ENCODE data around the gene SCP2.

SCP2 gene

GRCh38 chr1:52916241-52916975, 10.7 kb upstream of the SCP2 start:
- Histone ChIP-seq H3K27ac (ENCODE audit: low read depth in 2 of 2, low read length in 2 of 2) (no peak overlapping the region), H3K4me1 (ENCODE audit: control insufficient read depth in 2 of 2, insufficient read depth in 2 of 2, low read length in 2 of 2) (no peaks in the 10 kb centered on the region), H3K9ac (ENCODE audit: low read depth in 1 of 2, low read length in 2 of 2) (no peak overlapping the region), H3K36me3 (ENCODE audit: control insufficient read depth in 2 of 2, insufficient read depth in 2 of 2, low read length in 2 of 2) (peaks cover 0 to 2% of the 10 kb centered on the region in 2 donors), H3K4me3 (ENCODE audit: low read length in 2 of 2) (no peak overlapping the region), H3K27me3 (ENCODE audit: control insufficient read depth in 2 of 2, insufficient read depth in 2 of 2, low read length in 2 of 2) (no peaks in the 10 kb centered on the region), H3K9me3 (ENCODE audit: control insufficient read depth in 2 of 2, low read length in 2 of 2) (no peaks in the 10 kb centered on the region)

GRCh38 chr1:52917156-52917555, 9.9 kb upstream of the SCP2 start:
- Histone ChIP-seq H3K4me1 (ENCODE audit: control insufficient read depth in 2 of 2, insufficient read depth in 2 of 2, low read length in 2 of 2) (no peaks in the 10 kb centered on the region), H3K9ac (ENCODE audit: low read depth in 1 of 2, low read length in 2 of 2) (no peak overlapping the region)

GRCh38 chr1:52917581-52917980, 9.5 kb upstream of the SCP2 start:
- no peak overlapping the region for H3K9ac ChIP-seq (ENCODE audit: low read depth in 1 of 2, low read length in 2 of 2)
- H3K36me3 ChIP-seq (ENCODE audit: control insufficient read depth in 2 of 2, insufficient read depth in 2 of 2, low read length in 2 of 2): no peaks in the 10 kb centered on the region
- H3K27ac ChIP-seq (ENCODE audit: low read depth in 2 of 2, low read length in 2 of 2): no peak overlapping the region
- no peaks in the 10 kb centered on the region for H3K9me3 ChIP-seq (ENCODE audit: control insufficient read depth in 2 of 2, low read length in 2 of 2)
- H3K4me1 ChIP-seq (ENCODE audit: control insufficient read depth in 2 of 2, insufficient read depth in 2 of 2, low read length in 2 of 2): no peaks in the 10 kb centered on the region
- no peak overlapping the region for H3K4me3 ChIP-seq (ENCODE audit: low read length in 2 of 2)
- no peaks in the 10 kb centered on the region for H3K27me3 ChIP-seq (ENCODE audit: control insufficient read depth in 2 of 2, insufficient read depth in 2 of 2, low read length in 2 of 2)

More at GRCh38 chr1:52917156-52917555, 9.9 kb upstream of the SCP2 start:
- Histone ChIP-seq H3K27ac (ENCODE audit: low read depth in 2 of 2, low read length in 2 of 2) (no peak overlapping the region), H3K36me3 (ENCODE audit: control insufficient read depth in 2 of 2, insufficient read depth in 2 of 2, low read length in 2 of 2) (peaks cover 0 to 2% of the 10 kb centered on the region in 2 donors), H3K4me3 (ENCODE audit: low read length in 2 of 2) (no peak overlapping the region), H3K9me3 (ENCODE audit: control insufficient read depth in 2 of 2, low read length in 2 of 2) (no peaks in the 10 kb centered on the region), H3K27me3 (ENCODE audit: control insufficient read depth in 2 of 2, insufficient read depth in 2 of 2, low read length in 2 of 2) (no peaks in the 10 kb centered on the region)

- Histone ChIP-seq H3K27ac (ENCODE audit: low read depth in 2 of 2, low read length in 2 of 2) (no peak overlapping the region), H3K4me3 (ENCODE audit: low read length in 2 of 2) (no peak overlapping the region), H3K4me1 (ENCODE audit: control insufficient read depth in 2 of 2, insufficient read depth in 2 of 2, low read length in 2 of 2) (no peaks in the 10 kb centered on the region), H3K36me3 (ENCODE audit: control insufficient read depth in 2 of 2, insufficient read depth in 2 of 2, low read length in 2 of 2) (no peaks in the 10 kb centered on the region), H3K9ac (ENCODE audit: low read depth in 1 of 2, low read length in 2 of 2) (no peak overlapping the region), H3K27me3 (ENCODE audit: control insufficient read depth in 2 of 2, insufficient read depth in 2 of 2, low read length in 2 of 2) (no peaks in the 10 kb centered on the region), H3K9me3 (ENCODE audit: control insufficient read depth in 2 of 2, low read length in 2 of 2) (no peaks in the 10 kb centered on the region)
Measured at GRCh38 chr1:52918201-52918600, 8.9 kb upstream of the SCP2 start.

- Histone ChIP-seq H3K9ac (ENCODE audit: low read depth in 1 of 2, low read length in 2 of 2) (no peak overlapping the region), H3K4me1 (ENCODE audit: control insufficient read depth in 2 of 2, insufficient read depth in 2 of 2, low read length in 2 of 2) (no peaks in the 10 kb centered on the region), H3K9me3 (ENCODE audit: control insufficient read depth in 2 of 2, low read length in 2 of 2) (no peaks in the 10 kb centered on the region), H3K36me3 (ENCODE audit: control insufficient read depth in 2 of 2, insufficient read depth in 2 of 2, low read length in 2 of 2) (no peaks in the 10 kb centered on the region), H3K27me3 (ENCODE audit: control insufficient read depth in 2 of 2, insufficient read depth in 2 of 2, low read length in 2 of 2) (no peaks in the 10 kb centered on the region), H3K4me3 (ENCODE audit: low read length in 2 of 2) (no peak overlapping the region), H3K27ac (ENCODE audit: low read depth in 2 of 2, low read length in 2 of 2) (no peak overlapping the region)
Measured at GRCh38 chr1:52919051-52919722, 7.9 kb upstream of the SCP2 start.

GRCh38 chr1:52919723-52920483, 7.2 kb upstream of the SCP2 start:
- no peaks in the 10 kb centered on the region for H3K4me1 ChIP-seq (ENCODE audit: control insufficient read depth in 2 of 2, insufficient read depth in 2 of 2, low read length in 2 of 2)
- no peaks in the 10 kb centered on the region for H3K36me3 ChIP-seq (ENCODE audit: control insufficient read depth in 2 of 2, insufficient read depth in 2 of 2, low read length in 2 of 2)
- H3K4me3 ChIP-seq (ENCODE audit: low read length in 2 of 2): no peak overlapping the region
- no peaks in the 10 kb centered on the region for H3K27me3 ChIP-seq (ENCODE audit: control insufficient read depth in 2 of 2, insufficient read depth in 2 of 2, low read length in 2 of 2)
- H3K9me3 ChIP-seq (ENCODE audit: control insufficient read depth in 2 of 2, low read length in 2 of 2): no peaks in the 10 kb centered on the region
- no peak overlapping the region for H3K9ac ChIP-seq (ENCODE audit: low read depth in 1 of 2, low read length in 2 of 2)
- H3K27ac ChIP-seq (ENCODE audit: low read depth in 2 of 2, low read length in 2 of 2): no peak overlapping the region

GRCh38 chr1:52920791-52921291, 6.2 kb upstream of the SCP2 start:
- Histone ChIP-seq H3K4me1 (ENCODE audit: control insufficient read depth in 2 of 2, insufficient read depth in 2 of 2, low read length in 2 of 2) (no peaks in the 10 kb centered on the region), H3K9ac (ENCODE audit: low read depth in 1 of 2, low read length in 2 of 2) (peak overlapping the region; percentile 77 to 85), H3K36me3 (ENCODE audit: control insufficient read depth in 2 of 2, insufficient read depth in 2 of 2, low read length in 2 of 2) (no peaks in the 10 kb centered on the region), H3K27ac (ENCODE audit: low read depth in 2 of 2, low read length in 2 of 2) (peak overlapping the region; percentile 59 to 61), H3K4me3 (ENCODE audit: low read length in 2 of 2) (peak overlapping the region; percentile 79 to 85), H3K27me3 (ENCODE audit: control insufficient read depth in 2 of 2, insufficient read depth in 2 of 2, low read length in 2 of 2) (no peaks in the 10 kb centered on the region), H3K9me3 (ENCODE audit: control insufficient read depth in 2 of 2, low read length in 2 of 2) (no peaks in the 10 kb centered on the region)

GRCh38 chr1:52925571-52926005, 1.5 kb upstream of the SCP2 start:
- Histone ChIP-seq H3K9ac (ENCODE audit: low read depth in 1 of 2, low read length in 2 of 2) (no peak overlapping the region), H3K27ac (ENCODE audit: low read depth in 2 of 2, low read length in 2 of 2) (no peak overlapping the region), H3K4me3 (ENCODE audit: low read length in 2 of 2) (no peak overlapping the region), H3K4me1 (ENCODE audit: control insufficient read depth in 2 of 2, insufficient read depth in 2 of 2, low read length in 2 of 2) (peaks cover 6 to 12% of the 10 kb centered on the region in 2 donors), H3K36me3 (ENCODE audit: control insufficient read depth in 2 of 2, insufficient read depth in 2 of 2, low read length in 2 of 2) (peaks cover 0 to 2% of the 10 kb centered on the region in 2 donors), H3K9me3 (ENCODE audit: control insufficient read depth in 2 of 2, low read length in 2 of 2) (no peaks in the 10 kb centered on the region), H3K27me3 (ENCODE audit: control insufficient read depth in 2 of 2, insufficient read depth in 2 of 2, low read length in 2 of 2) (no peaks in the 10 kb centered on the region)

- Histone ChIP-seq H3K27me3 (ENCODE audit: control insufficient read depth in 2 of 2, insufficient read depth in 2 of 2, low read length in 2 of 2) (no peaks in the 10 kb centered on the region), H3K36me3 (ENCODE audit: control insufficient read depth in 2 of 2, insufficient read depth in 2 of 2, low read length in 2 of 2) (peaks cover 0 to 2% of the 10 kb centered on the region in 2 donors), H3K4me1 (ENCODE audit: control insufficient read depth in 2 of 2, insufficient read depth in 2 of 2, low read length in 2 of 2) (peaks cover 6 to 12% of the 10 kb centered on the region in 2 donors), H3K9me3 (ENCODE audit: control insufficient read depth in 2 of 2, low read length in 2 of 2) (no peaks in the 10 kb centered on the region), H3K4me3 (ENCODE audit: low read length in 2 of 2) (peak overlapping the region; percentile 80 to 91), H3K27ac (ENCODE audit: low read depth in 2 of 2, low read length in 2 of 2) (no peak overlapping the region), H3K9ac (ENCODE audit: low read depth in 1 of 2, low read length in 2 of 2) (peak overlapping the region; percentile 57 to 72)
Measured at GRCh38 chr1:52926864-52927211, 238 bp upstream of the SCP2 start.

GRCh38 chr1:52928015-52928404, 934 bp downstream of the SCP2 start:
- Histone ChIP-seq H3K27ac (ENCODE audit: low read depth in 2 of 2, low read length in 2 of 2) (peak overlapping the region; percentile 63 to 77), H3K9me3 (ENCODE audit: control insufficient read depth in 2 of 2, low read length in 2 of 2) (no peaks in the 10 kb centered on the region), H3K4me3 (ENCODE audit: low read length in 2 of 2) (peak overlapping the region; percentile 80 to 91), H3K27me3 (ENCODE audit: control insufficient read depth in 2 of 2, insufficient read depth in 2 of 2, low read length in 2 of 2) (no peaks in the 10 kb centered on the region), H3K4me1 (ENCODE audit: control insufficient read depth in 2 of 2, insufficient read depth in 2 of 2, low read length in 2 of 2) (peaks cover 6 to 12% of the 10 kb centered on the region in 2 donors), H3K9ac (ENCODE audit: low read depth in 1 of 2, low read length in 2 of 2) (peak overlapping the region; percentile 82 to 85), H3K36me3 (ENCODE audit: control insufficient read depth in 2 of 2, insufficient read depth in 2 of 2, low read length in 2 of 2) (peaks cover 0 to 2% of the 10 kb centered on the region in 2 donors)

Data from mucosa of rectum (tissue), 2 donors.